NCI-H1417 treated with DMSO at 0.1 percent for 48 hours (cell line): ENCODE measurements around the gene PLEKHG4B.

Experiments used
- DNase-seq: peaks from one replicate; lab custom pipeline; 2025; lab: John Stamatoyannopoulos, UW

PLEKHG4B gene

DNA sequence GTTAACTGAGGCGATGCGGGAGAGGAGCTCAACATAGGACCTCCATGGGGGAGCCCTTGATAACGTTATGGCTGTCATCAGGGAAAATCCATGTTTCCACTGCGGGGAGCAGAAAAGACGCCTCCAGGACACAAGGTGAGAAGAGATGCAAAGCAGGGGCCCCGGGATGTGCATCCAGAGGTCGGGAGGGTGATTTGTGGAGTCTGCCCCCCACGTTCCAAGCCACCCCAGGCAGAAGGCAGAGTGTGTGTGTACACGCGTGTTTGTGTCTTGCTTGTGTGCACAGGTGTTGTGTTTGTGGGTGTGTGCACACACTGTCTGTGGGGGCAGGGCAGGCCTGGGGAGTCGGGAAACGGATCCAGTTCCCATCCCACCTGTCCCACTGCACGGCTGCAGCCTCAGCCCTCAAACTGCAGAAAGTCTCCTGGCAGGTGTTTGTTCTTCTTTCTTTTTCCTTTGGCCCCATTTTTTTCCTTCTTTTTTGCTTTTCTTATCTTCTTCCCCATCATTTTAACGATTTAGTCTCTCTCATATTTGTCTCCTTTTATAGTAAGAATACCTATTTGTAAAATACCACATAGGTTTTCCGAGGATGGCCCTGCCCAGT is 17.4 kb upstream of the PLEKHG4B start:
- DNase-seq, result no peak

DNA sequence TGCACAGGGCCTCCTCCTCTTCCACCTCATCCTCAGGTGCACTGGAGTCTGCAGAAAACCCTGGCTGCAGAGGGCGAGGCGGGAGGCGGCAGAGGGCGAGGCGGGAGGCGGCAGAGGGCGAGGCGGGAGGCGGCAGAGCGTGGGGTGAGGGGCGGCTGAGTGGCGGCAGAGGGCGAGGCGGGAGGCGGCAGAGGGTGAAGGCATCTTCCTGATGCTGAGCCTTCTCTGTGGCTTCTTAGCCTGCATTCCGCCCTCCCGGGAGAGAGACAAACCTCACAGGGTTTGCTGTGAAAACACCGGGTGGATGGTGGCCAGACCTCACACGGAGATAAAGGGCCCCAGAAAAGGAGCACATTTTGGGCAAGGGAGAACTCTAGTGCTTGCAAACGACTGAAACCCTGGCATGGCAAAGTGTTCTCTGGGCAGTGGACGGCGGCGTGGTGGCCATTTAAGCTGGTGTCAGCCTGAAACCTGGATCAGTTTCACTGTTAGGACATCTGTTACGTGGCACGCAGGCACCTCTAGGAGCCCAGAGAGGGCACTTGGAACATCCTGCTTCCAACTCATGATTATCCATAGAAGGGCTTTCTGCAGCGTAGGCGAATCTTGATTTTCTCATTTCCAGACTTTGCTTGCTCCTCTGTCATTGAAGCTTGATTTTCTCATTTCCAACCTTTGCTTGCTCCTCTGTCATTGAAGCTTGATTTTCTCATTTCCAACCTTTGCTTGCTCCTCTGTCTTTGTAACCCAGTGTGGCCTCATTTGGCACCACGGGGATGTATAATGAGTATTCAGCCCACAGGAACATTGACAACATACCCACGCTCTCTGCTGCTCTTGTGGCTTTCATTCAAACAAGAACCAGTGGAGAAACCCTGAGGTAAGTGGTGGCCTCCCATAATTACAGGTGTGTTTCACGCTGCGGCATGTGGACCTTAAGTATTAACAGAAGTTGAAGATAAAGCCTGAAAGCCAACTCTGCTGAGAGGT is 16.3 kb upstream of the PLEKHG4B start:
- no peak for DNase-seq

DNA sequence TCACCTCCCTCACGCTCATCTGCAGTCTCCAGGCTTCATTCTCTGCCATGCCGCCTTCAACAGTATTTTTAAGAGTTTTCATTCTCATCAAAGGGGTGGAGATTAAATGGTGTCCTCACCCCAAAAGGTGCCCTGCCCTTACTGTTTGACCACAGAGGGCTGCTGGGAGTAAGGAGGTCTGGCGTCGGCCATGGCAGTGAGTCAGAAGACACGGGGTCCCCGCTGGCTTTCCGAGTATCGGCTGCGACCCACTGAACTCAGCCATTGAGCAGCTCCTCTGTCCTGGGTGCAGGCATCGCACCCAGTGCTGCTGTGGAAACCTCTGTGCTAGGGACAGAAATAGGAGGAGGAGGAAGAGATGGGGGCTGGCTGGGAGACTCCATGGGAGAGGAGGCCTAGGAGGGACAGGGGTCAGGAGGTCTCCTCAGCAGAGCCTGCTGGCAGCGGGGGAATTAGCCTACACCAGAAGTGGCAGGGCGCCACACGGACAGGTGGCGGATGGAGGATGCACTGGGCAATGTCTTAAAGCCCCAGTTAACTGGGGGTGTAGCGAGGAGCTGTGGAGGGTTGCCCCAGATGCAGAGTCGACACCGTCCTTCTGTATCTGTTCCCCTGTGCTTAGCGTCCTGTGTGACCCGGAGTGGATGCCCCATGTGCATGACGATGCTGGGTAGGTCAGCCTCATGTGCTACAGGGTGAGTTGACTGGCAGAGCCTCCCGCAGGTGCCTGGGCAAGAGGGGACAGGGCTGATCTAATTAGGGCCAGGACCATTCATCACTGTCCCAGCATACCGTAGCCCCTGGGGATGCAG is 15.4 kb upstream of the PLEKHG4B start:
- DNase-seq, result no peak

DNA sequence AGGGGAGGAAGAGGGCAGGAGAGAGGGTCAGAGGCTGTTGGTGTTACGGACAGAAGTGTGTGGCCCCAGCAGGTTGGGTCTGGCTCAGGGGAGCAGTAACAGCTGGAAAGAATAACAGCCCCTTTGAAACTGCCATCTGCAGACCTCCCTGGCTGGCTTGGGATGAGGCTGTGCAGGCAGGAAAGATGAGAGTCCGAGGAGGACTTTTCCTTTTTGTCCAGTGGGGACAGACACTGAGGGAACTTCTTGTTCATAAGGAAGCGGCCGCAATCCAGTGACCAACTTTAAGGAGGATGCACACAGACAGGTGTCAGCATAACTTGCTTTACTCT is 14.8 kb upstream of the PLEKHG4B start:
- DNase-seq, result no peak

DNA sequence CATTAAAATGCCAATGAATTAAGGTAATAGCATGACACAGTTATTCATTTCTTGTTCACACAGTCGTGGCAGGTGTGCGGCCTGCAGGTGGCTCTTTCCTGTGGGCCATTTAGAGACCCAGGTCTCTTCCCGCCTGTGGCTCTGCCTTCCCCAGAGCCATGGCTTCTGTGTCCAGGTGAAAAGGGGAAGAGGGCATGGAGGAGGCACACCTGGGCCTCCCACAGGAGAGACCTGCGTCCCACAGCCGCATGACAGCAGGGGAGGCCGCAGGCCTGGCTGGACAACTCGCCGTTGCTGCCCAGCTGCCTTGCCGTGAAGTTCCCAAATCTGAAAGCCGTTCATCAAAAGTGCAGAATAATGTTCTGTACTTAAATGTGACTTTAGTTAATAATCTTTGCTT is 14.4 kb upstream of the PLEKHG4B start:
- no peak for DNase-seq

DNA sequence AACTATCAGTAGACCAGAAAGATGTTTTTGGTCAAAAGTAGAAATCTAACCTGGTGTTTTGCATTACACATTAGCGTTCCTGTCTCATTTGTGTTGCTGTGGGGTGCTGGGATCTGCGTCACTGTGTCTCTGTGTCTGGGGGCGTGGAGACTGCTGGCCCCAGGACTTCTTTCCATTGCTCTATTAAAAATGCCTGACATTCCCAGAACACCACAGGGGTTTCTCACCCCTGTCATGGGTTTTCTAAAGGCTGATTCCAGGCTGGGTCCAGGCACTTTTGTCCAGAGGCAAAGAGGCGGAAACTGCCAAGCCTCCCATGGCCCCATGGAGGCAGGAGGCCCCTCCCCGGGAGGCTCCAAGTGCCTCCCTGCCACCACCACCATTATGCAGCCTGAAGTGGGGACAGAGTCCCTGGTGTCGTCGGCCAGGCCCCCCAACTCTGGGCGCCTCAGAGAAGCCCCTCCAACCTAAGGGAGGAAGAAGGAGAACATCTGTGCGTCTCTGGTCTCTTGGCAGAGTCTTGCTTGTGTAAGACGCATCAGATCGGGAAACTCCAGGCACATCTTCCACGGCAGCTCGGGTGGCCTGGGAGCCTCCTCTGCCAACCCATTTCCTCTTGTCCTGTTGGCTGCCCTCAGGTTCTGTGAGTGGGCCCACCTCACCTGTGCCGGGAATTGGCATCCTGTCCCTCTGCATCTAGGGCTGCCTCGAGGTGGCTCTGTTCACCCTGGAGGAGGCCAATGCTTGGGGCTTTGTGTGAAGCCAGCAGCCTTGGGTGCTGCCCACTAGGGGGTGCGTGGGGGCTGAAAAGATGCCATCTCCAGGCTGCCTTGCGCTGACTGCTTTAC is 13.8 kb upstream of the PLEKHG4B start:
- DNase-seq, result no peak

DNA sequence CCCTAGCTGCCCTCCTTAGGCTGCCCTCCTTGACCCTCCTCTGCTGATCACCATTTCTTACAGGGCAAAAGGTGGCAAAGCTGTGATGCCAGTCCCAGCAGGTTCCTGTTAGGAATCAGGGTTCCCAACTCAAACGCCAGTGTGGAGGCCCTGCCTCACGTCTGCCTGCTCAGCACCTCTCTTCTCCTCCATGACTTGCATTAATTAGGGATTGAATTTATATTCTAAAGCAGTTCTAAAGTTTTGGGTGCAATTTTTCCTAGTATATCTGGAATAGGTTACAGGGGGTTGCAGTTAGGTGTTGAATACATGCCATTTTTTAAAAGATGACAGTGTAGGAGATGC is 13.2 kb upstream of the PLEKHG4B start:
- no peak for DNase-seq

DNA sequence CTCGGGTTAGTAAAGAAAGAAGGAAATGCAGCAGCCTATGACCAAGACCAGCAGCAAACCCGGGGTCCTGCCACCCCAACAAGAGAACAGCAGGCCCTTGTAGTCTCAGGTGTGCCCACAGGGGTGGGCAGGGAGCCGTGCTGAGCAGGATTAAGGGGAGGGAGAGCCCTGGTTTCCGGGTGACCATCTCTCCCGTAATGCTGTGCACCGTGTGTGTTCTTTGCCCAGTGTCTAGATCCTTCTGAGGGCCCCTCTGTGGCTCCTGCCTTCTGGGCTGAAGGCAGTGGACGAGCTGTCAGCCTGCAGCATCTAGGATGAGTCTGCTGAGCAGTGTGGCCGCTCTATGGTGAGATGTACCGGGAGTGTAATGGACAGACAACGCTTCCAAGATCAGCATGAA is 12.7 kb upstream of the PLEKHG4B start:
- DNase-seq, result no peak

DNA sequence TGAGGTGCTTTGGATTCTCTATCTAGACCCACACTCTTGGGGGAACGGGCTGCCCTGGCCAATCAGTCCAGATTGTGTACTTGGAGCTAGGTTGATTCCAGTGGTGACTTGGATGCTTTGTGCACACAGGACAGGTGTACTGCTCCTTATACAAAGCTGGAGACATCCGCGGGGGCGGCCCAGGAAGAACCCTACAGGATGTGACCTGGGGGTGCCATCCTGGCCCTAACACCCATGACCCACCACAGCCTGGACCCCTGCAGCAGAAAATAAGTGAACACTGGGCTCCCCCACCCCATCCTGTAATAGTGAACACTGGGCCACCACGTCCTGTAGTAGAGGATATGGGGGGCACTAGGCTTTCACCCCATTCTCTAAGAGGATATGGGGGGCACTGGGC is 12.1 kb upstream of the PLEKHG4B start:
- DNase-seq, result no peak

DNA sequence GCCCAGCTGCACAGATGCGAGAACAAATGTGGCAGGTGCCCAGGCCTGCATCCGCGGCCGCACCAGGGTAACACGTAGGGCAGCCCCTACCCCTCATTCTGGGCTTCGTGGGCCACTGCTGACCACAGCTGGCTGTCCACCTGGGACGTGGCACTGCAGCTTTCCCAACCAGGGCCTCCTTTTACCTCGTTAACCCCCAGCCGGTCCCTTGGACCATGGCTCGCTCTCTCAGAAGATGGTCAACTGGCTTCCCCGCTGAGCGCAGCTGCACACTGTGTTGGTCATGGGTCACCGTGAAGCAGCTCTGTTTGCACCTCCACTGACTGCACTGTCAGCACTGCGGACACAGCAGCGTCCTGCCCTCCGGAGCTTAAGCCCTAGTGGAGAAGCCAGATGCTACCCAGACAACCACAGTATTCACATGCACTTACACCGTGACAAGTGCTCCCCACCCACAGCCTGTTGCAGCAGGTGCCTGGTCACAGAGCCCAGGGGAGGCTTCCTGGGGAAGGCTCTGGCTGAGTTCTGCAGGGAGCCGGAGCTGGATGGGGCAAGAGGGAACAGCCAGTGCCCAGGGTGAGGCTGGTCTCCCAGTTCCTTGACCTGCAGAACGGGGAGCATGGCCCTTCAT is 10.5 kb upstream of the PLEKHG4B start:
- no peak for DNase-seq

DNA sequence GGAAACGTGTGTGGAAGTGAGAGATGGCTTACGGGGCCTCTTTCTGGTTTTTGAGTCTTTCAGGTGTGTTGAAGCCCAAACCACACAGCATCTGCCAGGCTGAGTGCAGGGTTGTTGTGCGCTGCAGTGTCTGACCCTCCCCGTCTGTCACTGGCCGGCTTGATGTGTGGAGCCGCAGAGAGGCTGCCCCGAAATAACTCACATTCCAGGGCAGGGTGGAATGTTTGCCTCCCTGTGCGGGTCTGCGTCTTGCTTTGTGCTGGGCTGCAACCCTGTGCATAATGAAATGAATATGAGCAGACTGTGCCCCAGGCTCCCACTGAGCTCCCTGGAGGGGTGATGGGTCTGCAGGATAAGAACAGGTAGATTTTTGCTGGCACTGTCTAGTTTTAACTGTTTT is 9.9 kb upstream of the PLEKHG4B start:
- DNase-seq, result no peak

DNA sequence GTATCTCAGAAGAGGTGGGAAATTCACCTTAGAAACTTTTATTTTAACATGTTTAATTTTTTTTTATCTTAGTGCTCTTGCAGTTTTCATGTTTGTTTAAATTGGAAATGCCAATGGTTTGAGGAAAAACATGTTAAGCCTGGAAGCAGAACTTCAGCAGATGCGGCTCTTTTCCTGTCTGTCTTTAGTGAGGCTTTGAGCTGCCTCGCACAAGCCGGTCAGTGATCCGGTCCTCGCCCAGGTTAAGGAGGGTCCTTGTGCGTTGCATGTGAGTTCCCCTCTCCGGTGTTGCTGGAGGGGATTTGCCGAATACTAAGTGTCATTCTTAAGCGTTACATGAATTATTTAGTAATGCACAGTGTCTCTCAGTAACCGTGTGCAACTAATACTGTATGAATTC is 9.4 kb upstream of the PLEKHG4B start:
- DNase-seq, result no peak

DNA sequence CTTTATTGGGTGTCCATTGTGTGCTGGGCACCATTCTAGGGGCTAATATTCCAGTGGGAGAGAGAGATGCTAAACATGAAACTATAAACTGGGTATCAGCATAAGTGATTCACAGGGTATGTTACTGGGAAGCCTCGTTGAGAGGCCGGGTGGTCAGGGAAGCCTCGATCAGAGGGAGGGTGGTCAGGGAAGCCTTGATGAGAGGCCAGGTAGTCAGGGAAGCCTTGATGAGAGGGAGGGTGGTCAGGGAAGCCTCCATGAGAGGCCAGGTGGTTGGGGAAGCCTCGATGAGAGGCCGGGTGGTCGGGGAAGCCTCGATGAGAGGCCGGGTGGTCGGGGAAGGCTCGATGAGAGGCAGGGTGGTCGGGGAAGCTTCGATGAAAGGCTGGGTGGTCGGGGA is 8.9 kb upstream of the PLEKHG4B start:
- no peak for DNase-seq

DNA sequence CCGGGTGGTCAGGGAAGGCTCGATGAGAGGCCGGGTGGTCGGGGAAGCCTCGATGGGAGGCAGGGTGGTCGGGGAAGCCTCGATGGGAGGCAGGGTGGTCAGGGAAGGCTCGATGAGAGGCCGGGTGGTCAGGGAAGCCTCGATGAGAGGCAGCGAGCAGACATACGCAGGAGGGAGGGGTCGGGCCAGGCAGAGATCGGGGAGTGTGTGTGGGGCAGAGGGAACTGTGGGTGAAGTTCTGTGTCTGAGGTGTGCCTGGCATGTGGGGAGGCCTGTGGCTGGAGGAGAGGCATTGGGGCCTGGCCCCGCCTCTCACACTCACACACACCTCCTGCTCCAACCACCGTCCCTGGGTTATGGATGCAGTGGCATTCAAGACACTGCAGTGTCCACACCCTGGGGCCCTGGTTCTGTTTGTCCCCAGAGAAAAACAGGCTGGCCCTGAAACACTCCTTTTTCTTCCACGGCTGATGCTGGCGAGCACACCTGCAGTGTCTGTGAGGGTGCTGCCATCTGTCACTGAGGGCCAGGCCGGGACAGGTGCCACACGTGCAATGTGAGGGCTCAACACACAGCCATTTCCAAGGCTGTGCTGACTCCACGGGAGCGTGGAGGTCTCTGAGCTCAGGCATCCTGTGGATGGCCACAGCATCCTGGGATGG is 6.5 kb upstream of the PLEKHG4B start:
- no peak for DNase-seq

DNA sequence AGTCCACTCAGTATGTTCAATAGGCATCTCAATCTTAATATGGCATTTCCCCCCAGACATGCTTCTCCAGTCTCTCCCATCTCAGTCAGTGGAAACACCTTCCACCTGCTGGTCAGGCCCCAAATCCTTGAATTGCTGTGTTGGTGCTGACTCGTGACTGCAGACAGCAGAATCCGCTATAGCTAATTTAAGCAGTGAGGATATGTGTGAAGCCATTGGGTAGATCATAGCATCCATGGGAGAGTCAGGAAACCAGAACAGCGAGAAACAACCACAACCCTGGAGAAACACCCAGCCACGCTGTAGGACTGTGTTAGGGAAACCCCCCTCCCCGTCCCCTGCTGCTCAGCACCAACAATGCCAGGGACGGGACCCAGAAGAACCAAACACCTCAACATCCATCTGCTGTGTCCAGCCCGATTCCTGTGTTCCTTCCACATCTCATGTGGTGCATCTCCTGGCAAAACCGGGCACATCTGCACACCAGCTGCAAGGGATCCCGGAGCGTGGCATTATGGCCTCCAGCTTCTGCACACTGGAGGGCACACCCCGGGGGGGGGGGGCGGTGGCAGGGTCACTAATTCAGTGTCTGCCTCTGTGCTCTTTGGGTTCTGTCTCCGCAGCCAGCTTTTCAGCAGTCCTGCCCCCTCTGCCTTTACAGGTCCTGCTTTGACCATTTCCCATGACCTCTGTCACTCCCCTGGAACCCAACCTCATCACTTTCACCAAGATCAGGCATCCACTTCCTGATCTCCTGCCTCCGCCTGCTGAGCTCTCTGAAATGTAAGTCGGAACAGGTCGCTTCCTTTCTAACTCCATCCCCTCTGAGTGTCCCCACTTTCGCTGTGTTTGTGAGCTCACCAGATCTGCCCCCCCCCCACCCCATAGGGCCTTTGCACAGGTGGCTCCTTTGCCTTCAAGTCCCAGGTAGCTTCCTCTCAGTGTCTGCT is 2.4 kb upstream of the PLEKHG4B start:
- DNase-seq, result no peak

DNA sequence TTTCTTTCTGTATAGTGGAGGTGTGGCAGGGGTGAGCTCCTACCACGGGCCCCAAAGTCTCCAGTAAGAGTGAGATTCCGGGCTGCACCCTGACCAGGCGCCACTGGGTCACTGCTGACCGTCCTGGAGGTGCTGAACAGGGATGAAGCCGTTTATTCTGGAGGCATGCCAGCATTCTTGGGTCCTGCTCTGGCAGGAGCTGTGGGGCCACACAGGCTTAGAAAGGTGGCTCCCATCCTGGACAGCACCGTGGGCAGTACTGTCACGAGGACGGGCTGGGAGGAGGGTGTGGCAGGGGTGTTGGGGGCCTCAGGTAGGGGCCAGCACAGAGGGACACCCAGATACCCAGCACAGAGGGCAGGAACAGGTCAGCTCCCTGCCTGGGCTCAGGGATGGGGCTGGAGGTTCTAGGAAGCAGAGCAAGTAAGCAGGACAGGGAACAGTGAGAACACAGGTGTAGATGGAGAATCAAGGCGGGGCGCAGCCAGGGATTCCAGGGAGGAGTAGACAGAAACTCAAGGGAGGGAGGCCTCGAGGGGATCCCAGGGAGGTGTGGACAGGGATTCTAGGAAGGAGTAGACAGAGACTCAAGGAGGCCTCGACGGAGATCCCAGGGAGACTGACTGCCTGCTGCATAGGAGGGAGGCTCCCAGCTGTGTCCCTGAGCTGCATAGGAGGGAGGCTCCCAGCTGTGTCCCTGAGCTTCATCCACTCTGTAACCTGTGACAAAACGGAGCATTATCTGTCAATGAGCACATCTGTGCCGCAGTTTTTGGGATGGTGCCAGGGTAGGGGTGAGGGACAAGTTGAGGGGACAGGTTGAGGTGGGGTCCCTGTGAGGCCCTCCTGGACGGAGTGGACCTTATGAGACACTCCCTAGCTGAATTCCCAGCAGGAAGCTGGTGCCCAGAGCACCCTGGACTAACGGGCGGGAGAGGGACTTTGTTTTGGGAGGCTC is 1.1 kb upstream of the PLEKHG4B start:
- no peak for DNase-seq

DNA sequence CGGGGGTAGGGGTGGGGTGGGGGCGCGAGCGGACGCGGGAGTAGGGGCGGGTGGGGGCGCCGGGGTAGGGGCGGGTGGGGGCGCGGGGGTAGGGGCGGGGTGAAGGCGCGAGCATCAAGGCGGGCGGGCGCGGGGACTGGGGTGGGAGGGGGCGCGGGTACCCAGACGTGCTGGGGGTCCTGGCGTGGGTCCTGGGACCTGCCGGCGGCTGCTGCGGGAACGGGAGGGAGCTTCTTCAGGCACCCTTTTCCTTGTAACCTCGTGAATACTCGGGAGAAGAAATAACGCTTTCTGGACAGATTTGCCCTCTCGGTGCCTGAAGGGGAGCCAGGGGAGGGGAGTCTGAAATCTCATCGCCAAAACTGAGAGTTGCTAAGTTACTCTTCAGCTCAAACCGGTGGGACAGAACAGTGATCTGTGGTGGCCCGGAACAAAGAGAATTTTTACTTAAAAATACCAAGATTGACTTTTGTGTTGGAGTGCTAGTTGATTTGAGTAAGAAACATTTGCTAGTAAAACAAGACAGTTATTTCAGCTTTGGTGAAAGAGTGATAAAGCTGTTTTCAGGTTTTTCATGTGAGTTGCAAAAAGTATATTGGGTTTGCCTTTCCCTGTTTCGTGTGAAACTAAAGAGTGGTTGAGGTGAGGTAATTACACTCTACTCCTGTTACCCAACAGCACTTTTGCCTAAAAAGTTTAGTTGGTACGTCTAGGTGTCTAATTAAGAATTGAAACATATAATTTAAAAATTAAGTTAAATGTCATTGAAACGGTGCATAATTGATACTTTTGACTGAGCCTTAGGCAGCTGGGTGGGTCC is 643 bp downstream of the PLEKHG4B start:
- no peak for DNase-seq
